CD1c-positive myeloid dendritic cell (primary cell): ENCODE results near the gene GGN.
"Not testable (repeated sequence)": the region's sequence is repeated elsewhere in the genome, so short reads cannot be mapped to it uniquely, and the experiment has no call there.

Experiments used
- DNase-seq: peaks from one replicate; pipeline ENCODE4 v3.0.0-alpha.2; 2016; ENCODE audit errors: extremely low spot score

Gene GGN

DNA sequence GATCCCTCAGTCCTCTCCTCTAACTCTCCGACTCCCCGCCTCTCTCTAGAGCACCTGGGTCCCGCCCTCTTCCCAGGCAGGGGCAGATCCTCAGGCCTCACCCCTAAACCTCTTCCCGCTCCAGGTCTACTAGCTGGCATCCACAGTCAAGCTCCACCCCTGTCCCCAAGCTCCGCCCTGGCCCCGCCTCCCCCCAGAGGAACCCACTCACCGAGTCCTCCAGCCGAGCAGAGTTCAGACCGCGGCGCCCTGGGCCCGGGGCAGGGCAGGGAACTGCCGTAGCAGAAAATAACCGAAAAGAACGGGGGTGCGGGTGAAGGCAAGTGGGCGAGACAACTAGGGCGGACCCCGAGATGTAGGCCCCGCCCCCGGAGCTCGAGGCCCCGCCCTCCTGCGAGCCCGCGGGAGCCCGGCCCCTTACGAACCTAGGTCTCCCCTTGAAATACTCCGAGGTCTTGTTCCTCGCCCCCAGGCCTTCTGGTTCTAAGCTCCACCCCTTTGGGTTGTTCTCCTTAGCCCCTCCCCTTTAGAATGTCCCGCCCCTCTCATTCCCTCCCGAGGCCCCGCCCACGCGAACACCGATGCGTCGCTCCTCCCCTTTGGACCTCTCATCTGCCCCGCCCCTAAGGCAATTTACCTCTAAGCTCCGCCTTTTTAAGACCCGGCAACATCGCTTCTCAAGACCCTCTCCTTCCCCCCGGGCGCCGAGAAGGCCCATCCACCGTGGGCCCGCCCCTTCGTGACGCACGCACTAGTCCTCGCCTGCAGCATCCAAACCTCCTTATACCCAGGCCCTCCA lies at the start of gene GGN:
TSS of gene GGN (minus strand) at position 485 of the 799 bp plus-strand sequence. CDS start 773 bp downstream, outside the sequence.
- DNase-seq = peak; percentile 76

DNA sequence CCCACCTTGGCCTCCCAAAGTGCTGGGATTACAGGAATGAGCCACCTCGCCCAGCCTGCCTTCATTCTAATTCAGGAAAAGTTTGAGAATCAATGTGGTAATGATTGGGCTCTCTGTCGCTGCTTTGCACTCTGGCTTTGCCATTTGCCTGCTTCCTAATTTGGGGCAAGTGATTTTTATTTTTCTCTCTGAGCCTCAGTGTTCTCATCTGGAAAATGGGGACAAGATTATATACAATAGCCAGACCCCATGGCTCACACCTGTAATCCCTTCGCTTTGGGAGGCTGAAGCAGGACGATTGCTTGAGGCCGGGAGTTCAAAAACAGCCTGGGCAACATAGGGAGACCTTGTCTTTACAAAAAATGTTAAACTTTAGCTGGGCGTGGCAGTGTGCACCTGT lies 49.5 kb upstream of the GGN start:
- no peak for DNase-seq

DNA sequence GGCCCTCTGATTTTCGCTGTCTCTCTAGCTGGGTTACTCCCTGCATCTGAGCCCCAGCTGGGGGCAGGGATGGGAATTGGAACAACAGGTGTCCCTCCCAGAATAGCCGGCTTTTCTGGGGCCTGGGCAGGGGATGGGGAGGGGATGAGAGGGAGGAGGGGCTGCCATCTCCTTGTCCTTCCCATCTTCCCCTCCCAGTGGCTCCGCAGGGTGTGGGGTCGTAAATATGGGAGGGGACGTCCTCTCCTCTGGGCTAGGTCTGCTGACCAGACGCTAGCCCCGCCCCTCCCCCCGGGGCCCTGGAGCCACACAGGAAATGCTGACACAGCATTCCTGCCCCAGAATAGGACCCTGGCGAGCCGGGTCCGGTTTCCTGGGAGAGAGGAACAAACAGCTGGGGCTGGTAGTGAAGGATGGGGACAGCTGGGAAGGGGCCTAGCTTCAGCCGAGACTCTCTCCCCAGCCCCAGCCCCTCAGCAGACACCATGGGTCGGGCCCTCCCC lies 46.8 kb upstream of the GGN start:
- DNase-seq = no peak

DNA sequence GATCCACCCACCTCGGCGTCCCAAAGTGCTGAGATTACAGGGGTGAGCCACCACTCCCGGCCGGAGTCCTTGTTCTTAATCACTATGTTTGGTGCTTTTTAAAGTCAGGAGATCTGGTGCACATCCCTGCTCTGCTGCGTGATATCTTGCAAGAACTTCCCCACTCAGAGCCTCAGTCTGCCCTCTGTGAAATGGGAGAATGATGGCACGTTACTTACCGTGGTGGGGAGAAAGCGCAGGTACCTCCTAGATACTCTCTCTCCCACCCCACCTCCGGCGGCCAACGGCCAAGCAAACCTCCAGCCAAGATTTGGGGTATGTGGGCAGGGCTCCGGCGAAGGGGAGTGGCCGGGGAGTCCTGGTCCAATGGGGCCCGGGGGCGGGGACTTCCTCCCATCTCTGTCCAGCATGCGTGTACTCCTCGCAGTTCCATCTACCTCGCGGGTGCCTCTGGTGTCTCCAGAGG lies 45.5 kb upstream of the GGN start, which contains the start of gene RYR1:
TSS of gene RYR1 (plus strand) at position 424 of the 466 bp plus-strand sequence. CDS start 139 bp downstream, outside the sequence.
- peak; percentile 46 for DNase-seq

GRCh38 chr19:38430931-38431330 lies 43.1 kb upstream of the GGN start:
- no peak for DNase-seq

DNA sequence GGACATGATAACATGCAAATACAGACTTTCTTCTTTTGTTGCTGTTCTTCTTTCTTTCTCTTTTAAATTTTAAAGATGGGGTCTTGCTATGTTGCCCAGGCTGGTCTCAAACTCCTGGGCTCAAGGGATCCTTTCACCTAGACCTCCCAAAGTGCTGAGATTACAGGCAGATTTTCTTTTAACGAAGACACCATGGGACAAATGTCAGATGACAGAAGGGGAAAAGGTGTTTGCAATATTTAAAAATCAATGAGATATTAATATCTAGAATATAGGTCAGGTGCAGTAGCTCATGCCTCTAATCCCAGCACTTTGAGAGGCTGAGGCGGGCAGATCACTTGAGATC lies 42.0 kb upstream of the GGN start:
- DNase-seq = no peak

- no peak for DNase-seq
These were observed 41.4 kb upstream of the GGN start for GRCh38 chr19:38429055-38429810.

GRCh38 chr19:38427035-38427677 lies 39.3 kb upstream of the GGN start:
- not testable (repeated sequence) for DNase-seq

DNA sequence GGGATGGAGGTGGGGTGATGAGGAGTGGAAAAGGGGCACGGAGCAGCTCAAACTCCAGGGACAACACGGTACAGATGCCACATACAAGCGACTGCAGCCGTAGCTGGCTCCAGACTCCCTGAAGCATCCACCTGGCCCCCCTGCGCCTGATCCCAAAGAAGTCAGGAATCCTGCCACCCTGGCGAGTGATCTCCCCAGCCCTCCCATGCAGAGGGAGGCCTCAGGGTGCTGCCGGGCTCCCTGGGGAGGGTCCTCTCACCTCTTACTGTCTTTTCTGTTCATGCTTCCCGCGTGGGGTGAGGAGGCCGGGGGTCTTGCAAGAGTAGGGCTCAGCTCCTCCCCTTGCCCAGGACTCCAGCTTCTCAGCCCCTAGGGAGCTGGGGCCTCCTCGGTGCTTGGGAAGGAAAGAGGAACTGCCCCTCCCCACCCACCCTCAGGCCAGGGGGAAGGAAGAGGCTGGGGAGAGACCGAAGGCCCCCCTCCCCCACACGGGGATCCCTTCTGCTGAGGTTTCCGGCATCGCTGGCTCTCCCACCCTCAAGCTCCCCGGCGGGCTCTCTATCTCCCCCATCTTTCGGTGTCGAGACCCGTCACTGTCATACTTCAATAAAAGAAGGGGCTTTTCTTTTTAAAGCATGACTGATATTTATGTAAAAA lies 38.1 kb upstream of the GGN start, which contains the start of gene RASGRP4:
TSS of gene RASGRP4 (minus strand) at position 410 of the 657 bp plus-strand sequence. CDS start at position 282, 128 bp downstream.
- DNase-seq = peak; percentile 63

DNA sequence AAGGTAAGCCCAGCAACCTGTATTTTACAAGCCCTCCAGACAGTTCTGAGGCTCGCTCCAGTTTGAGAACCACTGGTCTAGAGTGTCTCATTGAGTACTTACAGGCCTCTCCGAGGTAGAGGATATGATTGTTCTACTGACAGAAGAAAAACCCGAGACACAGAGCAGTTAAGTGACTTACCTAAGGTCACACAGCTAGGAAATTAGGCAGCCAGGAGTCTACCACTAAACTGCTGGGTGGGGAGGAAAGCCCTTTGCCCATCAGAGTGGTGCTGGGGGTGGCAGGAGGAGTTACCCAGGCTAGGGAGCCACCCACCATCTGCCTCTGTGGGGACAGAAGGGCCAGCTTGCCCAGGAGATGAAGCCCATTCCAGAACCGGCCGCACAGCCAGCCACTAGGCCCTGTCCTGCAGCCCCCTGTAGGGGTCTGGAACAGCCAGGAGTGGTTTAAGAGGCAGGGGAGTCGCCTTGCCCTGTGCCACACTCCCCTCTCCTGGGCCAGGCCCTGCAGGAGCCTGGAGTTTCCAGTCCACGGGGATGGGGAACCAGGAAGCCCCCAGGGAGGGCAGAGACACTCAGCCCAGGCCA lies 37.5 kb upstream of the GGN start:
- no peak for DNase-seq

GRCh38 chr19:38424272-38424671 lies 36.4 kb upstream of the GGN start:
- DNase-seq = no peak

- no peak for DNase-seq
These were observed 34.6 kb upstream of the GGN start for GRCh38 chr19:38422438-38422837.

GRCh38 chr19:38421856-38422255 lies 34.0 kb upstream of the GGN start:
- no peak for DNase-seq

DNA sequence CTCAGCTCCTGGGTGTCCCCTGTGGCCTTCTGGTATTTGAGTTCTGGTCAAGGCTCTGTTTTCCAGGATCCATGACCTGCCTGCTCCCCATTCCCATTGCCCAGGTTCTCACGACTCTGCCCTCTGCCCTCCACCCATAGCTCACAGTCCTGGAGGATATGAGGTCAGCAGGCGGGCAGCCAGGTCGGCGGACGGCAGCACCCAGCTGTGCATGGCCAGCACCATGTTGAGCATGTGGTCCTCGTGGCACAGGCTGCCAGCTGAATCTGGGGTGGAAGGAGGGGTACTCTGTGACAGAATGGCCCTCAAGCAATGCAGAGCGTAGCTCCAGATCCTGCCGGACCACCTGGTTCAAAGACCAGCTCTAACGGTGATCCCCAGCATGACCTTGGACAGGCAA lies 33.1 kb upstream of the GGN start:
- DNase-seq = no peak

- DNase-seq = peak; percentile 94
These were observed 30.0 kb upstream of the GGN start for GRCh38 chr19:38417544-38418506.

- no peak for DNase-seq
These were observed 29.3 kb upstream of the GGN start for GRCh38 chr19:38417146-38417543.

- no peak for DNase-seq
These were observed 25.6 kb upstream of the GGN start for GRCh38 chr19:38413416-38413815.

GRCh38 chr19:38412961-38413360 lies 25.1 kb upstream of the GGN start:
- DNase-seq = no peak

DNA sequence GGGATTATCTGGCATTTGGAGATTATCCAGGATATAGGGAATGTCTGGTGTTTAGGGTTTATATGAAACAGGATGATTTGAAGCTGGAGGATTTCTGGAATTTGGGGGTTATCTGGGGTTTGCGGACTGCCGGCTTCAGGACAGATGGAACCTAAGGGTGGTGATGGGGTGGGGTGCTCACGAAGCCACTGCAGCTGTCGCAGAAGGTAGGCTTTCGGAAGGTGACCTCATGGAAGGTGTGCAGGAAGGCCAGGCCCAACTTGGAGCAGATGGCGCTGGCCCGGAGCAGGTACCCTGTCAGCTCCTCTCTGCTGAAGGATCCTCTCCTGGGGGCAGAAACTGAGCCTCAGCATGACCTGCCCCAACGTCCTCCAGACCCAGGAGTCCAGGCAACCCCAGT lies 24.7 kb upstream of the GGN start:
- no peak for DNase-seq

DNA sequence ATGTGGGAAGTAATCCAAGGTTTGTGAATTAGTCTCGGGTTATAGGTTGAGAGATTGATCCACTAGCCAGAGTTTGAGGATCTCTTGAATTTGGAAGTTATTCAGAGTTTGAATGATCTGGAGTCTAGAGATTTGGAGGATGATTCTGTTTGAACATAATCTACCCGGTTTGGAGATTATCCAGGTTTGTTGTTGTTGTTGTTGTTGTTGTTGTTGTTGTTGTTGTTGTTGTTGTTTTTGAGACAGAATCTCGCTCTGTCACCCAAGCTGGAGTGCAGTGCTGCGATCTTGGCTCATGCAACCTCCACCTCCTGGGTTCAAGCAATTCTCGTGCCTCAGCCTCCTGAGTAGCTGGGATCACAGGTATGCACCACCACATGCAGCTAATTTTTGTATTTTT lies 24.1 kb upstream of the GGN start:
- DNase-seq = not testable (repeated sequence)
